IPS-15b (cell line): ENCODE data around the gene TMC4.

Experiments
- H3K27me3 ChIP-seq: one replicate; pipeline ENCODE4 v1.6.1; 2013; ENCODE audit warnings: low read length; ENCODE audit not compliant: control insufficient read depth, insufficient read depth
- H3K36me3 ChIP-seq: one replicate; pipeline ENCODE4 v1.6.1; 2013; ENCODE audit warnings: low read length; ENCODE audit not compliant: control insufficient read depth, insufficient read depth
- H3K4me1 ChIP-seq: one replicate; pipeline ENCODE4 v1.6.1; 2013; ENCODE audit warnings: mild to moderate bottlenecking, low read length; ENCODE audit not compliant: control insufficient read depth, insufficient read depth
- H3K4me3 ChIP-seq: one replicate; pipeline ENCODE4 v1.5.1; 2013; ENCODE audit warnings: low read depth, low read length
- H3K9ac ChIP-seq: one replicate; pipeline ENCODE4 v1.6.1; 2013; ENCODE audit warnings: low read depth, mild to moderate bottlenecking, low read length
- H3K9me3 ChIP-seq: one replicate; pipeline ENCODE4 v1.6.1; 2013; ENCODE audit warnings: mild to moderate bottlenecking, low read length; ENCODE audit not compliant: control insufficient read depth, insufficient read depth

The TMC4 gene

GRCh38 chr19:54169149-54169740 lies 3.7 kb downstream of the TMC4 start:
- H3K9ac ChIP-seq, result no peak overlapping the region
- no peaks in the 10 kb centered on the region for H3K9me3 ChIP-seq
- H3K4me3 ChIP-seq, result no peak overlapping the region
- no peaks in the 10 kb centered on the region for H3K36me3 ChIP-seq
- no peaks in the 10 kb centered on the region for H3K27me3 ChIP-seq
- peaks cover 3% of the 10 kb centered on the region for H3K4me1 ChIP-seq

DNA sequence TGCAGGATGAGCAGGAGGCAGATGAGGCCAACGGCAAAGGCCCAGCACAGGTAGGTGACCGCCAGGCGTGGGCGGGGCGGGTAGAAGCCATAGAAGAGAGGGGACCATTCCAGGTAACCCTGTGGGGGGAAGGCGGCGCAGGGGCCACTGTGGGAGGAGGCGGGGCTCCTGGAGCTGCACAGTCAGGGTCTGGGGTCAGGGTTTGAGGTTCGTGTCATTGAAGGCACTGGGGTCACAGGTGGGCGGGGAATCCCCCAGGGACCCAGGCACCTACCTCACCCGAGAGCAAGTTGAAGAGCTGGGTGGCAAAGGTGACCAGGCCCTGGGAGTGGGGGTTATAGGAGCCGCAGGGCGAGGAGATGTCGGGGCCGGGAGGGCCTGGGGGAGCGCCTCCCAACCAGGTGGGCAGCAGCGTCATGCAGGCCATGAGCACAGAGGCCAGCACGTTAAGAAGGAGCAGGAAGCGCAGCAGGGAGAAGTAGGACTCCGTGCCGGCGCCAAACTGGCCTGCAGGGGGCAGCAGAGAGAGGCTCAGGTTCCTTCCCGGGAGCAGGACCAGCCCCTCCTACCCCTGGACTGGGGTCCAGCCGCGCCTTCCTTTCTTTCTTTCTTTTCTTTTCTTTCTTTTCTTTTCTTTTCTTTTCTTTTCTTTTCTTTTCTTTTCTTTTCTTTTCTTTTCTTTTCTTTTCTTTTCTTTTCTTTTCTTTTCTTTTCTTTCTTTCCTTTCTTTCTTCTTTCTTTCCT lies 4.6 kb downstream of the TMC4 start:
- peaks cover 4% of the 10 kb centered on the region for H3K27me3 ChIP-seq
- peaks cover 3% of the 10 kb centered on the region for H3K4me1 ChIP-seq
- no peak overlapping the region for H3K4me3 ChIP-seq
- H3K9me3 ChIP-seq, result no peaks in the 10 kb centered on the region
- H3K36me3 ChIP-seq, result no peaks in the 10 kb centered on the region
- no peak overlapping the region for H3K9ac ChIP-seq

- Histone ChIP-seq H3K36me3 (no peaks in the 10 kb centered on the region), H3K4me1 (peaks cover 6% of the 10 kb centered on the region), H3K27me3 (peaks cover 4% of the 10 kb centered on the region), H3K9me3 (no peaks in the 10 kb centered on the region), H3K9ac (no peak overlapping the region), H3K4me3 (no peak overlapping the region)
Observed at GRCh38 chr19:54165222-54165621, 7.7 kb downstream of the TMC4 start.

GRCh38 chr19:54164369-54165068 lies 8.4 kb downstream of the TMC4 start:
- Histone ChIP-seq H3K4me1 (peaks cover 6% of the 10 kb centered on the region), H3K36me3 (no peaks in the 10 kb centered on the region), H3K9ac (no peak overlapping the region), H3K4me3 (peak overlapping the region; percentile 65), H3K9me3 (no peaks in the 10 kb centered on the region), H3K27me3 (peaks cover 4% of the 10 kb centered on the region)

- H3K4me1 ChIP-seq, result peaks cover 9% of the 10 kb centered on the region
- H3K27me3 ChIP-seq, result peaks cover 4% of the 10 kb centered on the region
- H3K9ac ChIP-seq, result no peak overlapping the region
- H3K36me3 ChIP-seq, result no peaks in the 10 kb centered on the region
- no peaks in the 10 kb centered on the region for H3K9me3 ChIP-seq
- peak overlapping the region; percentile 68 for H3K4me3 ChIP-seq
Observed at GRCh38 chr19:54162884-54163283, 10.1 kb downstream of the TMC4 start.

DNA sequence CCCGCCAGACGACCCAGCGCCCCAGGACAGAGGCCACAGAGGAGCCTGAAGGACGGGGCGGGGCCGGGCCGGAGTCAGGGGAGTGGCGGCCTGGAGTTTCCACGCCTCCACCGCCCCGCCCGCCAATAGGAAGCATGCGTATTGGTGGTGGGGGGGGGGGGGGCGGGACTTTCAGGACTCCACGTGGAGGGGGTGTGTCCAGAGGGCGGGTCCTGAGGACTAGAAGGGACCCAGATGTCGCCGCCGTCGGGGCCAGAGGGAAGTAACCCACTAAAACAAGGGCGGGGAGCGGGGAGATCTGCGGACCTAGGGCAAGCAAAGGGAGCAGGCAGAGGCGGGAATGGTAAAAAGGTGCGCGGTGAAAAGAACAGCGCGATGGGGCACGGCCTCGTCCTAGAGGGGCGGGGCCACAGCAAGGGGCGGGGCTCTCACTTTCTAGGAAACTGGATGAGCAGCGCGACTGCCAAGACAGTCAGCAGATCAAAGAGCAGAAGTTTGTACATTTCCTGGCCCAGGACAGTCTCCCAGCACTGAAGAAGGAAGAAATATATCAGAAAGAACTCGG lies 10.6 kb downstream of the TMC4 start:
- Histone ChIP-seq H3K4me3 (peak overlapping the region; percentile 68), H3K9me3 (no peaks in the 10 kb centered on the region), H3K27me3 (peaks cover 4% of the 10 kb centered on the region), H3K4me1 (peaks cover 9% of the 10 kb centered on the region), H3K36me3 (peaks cover 2% of the 10 kb centered on the region), H3K9ac (no peak overlapping the region)

- Histone ChIP-seq H3K9me3 (no peaks in the 10 kb centered on the region), H3K4me1 (peaks cover 9% of the 10 kb centered on the region), H3K9ac (peak overlapping the region; percentile 81), H3K36me3 (peaks cover 14% of the 10 kb centered on the region), H3K27me3 (peaks cover 4% of the 10 kb centered on the region), H3K4me3 (peak overlapping the region; percentile 74)
Observed at GRCh38 chr19:54160854-54161253, 12.1 kb downstream of the TMC4 start.

GRCh38 chr19:54160182-54160811 lies 12.7 kb downstream of the TMC4 start:
- peak overlapping the region; percentile 74 for H3K4me3 ChIP-seq
- H3K4me1 ChIP-seq, result peaks cover 9% of the 10 kb centered on the region
- peaks cover 18% of the 10 kb centered on the region for H3K36me3 ChIP-seq
- H3K27me3 ChIP-seq, result peaks cover 4% of the 10 kb centered on the region
- no peaks in the 10 kb centered on the region for H3K9me3 ChIP-seq
- peak overlapping the region; percentile 81 for H3K9ac ChIP-seq

- H3K4me3 ChIP-seq, result peak within 1 kb of the TSS; percentile 92
- H3K9ac ChIP-seq, result peak within 1 kb of the TSS; percentile 81
- peaks cover 9% of the 10 kb centered on the region for H3K4me1 ChIP-seq
- peaks cover 25% of the 10 kb centered on the region for H3K36me3 ChIP-seq
- H3K27me3 ChIP-seq, result peaks cover 4% of the 10 kb centered on the region
- no peaks in the 10 kb centered on the region for H3K9me3 ChIP-seq
Observed at GRCh38 chr19:54159352-54160181, 13.4 kb downstream of the TMC4 start, which contains the start of gene LENG1. Gene LENG1, minus strand, starts transcription at chr19:54159721. Its CDS starts 26 bp downstream, at chr19:54159695.

DNA sequence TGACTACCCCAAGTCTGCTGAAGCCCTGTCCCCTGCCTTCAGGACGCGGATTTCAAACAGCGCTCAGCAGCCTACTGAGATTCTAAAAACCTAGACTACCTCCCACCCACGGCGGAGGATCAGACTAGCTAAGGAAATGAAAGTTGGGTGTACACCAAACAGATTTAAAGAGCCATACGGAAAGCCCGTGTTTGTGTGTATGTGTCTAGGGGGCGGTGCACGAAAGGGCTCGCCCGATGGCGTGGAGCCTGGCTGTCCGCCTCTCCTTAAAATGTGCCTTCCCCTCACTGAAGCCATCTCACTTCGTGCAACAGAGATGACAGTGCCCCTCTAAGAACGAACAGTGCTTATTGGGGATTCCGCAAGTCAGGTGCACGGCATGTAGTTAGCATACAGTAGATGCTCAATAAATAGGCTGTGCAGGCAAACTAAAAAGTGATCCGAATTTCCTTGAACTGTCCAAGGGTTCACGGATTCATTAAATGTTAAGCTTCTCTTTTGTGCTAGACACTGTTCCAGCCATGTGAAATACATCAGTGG lies 14.1 kb downstream of the TMC4 start:
- peaks cover 4% of the 10 kb centered on the region for H3K27me3 ChIP-seq
- peaks cover 9% of the 10 kb centered on the region for H3K4me1 ChIP-seq
- peaks cover 31% of the 10 kb centered on the region for H3K36me3 ChIP-seq
- peak overlapping the region; percentile 66 for H3K9ac ChIP-seq
- no peaks in the 10 kb centered on the region for H3K9me3 ChIP-seq
- H3K4me3 ChIP-seq, result peak overlapping the region; percentile 92
